ENCODE data around the gene TNIK.

- TF ChIP-seq ZNF274 (IDR thresholded peaks at IDR 0.05; ENCODE audit: low read depth, low read length) (no peak), YY1 (IDR thresholded peaks at IDR 0.05; ENCODE audit: insufficient read depth, insufficient read length) (no peak)
These were observed 8.3 kb downstream of the TNIK start for GRCh38 chr3:171451915-171452314.
